Urinary bladder (tissue), 4 donors: ENCODE data around the gene CSRP3. TPM values are rescaled to one million over a fixed set of nuclear protein-coding genes. Genes with fewer than 3 reads are reported as not detected.
"Not testable (repeated sequence)": the region's sequence is repeated elsewhere in the genome, so short reads cannot be mapped to it uniquely, and the experiment has no call there.

Experiments used
- DNase-seq: peaks from one replicate; pipeline ENCODE4 v3.0.0-alpha.2; 2015; ENCODE audit errors: extremely low spot score
- H3K27ac ChIP-seq: one replicate; pipeline ENCODE4 v1.5.1; 2013; ENCODE audit warnings: low read depth, mild to moderate bottlenecking, moderate library complexity
- H3K36me3 ChIP-seq: one replicate; pipeline ENCODE4 v1.6.1; 2013; ENCODE audit warnings: mild to moderate bottlenecking, moderate library complexity; ENCODE audit not compliant: insufficient read depth
- H3K4me1 ChIP-seq: one replicate; pipeline ENCODE4 v1.6.1; 2013; ENCODE audit warnings: mild to moderate bottlenecking, moderate library complexity; ENCODE audit not compliant: insufficient read depth
- H3K4me3 ChIP-seq: one replicate; pipeline ENCODE4 v1.5.1; 2013; ENCODE audit warnings: low read depth, low read length
- WGBS: extraction: QIAGEN DNeasy Blood & Tissue Kit; methylation state at CpG from one replicate; pipeline ENCODE4 v1.1.7; 2013; 5-methylcytosine and 5-hydroxymethylcytosine counted together
- polyA plus RNA-seq: library from polyadenylated mRNA; stranded (reverse); fragments of 200-250 nt; gene quantifications from one replicate; pipeline ENCODE4 v1.2.3, GENCODE V29; 2013
- total RNA-seq: library from RNA; depleted of rRNA; stranded (reverse); fragments of >200 nt; gene quantifications from one replicate; pipeline ENCODE4 v1.2.3, GENCODE V29; 2014
- donor health status: healthy with polysubstance abuse.
- donor health status: healthy.

The CSRP3 gene
- total and polyA plus RNA-seq, 2 donors = 24.0 TPM; not detected in 1

- 92% methylated on average over 1 of the region's 1 CpG for WGBS
- no peak overlapping the region for H3K27ac ChIP-seq
- peaks cover 9% of the 10 kb centered on the region for H3K36me3 ChIP-seq
- H3K4me1 ChIP-seq = no peaks in the 10 kb centered on the region
- H3K4me3 ChIP-seq = no peak overlapping the region
- DNase-seq = no peak
These were observed 38.8 kb downstream of the CSRP3 start for GRCh38 chr11:19162951-19163505.

GRCh38 chr11:19161651-19162050 is 40.1 kb downstream of the CSRP3 start:
- 97% methylated on average over 2 of the region's 2 CpGs for WGBS
- no peaks in the 10 kb centered on the region for H3K4me1 ChIP-seq
- H3K27ac ChIP-seq = no peak overlapping the region
- no peak overlapping the region for H3K4me3 ChIP-seq
- peaks cover 9% of the 10 kb centered on the region for H3K36me3 ChIP-seq
- no peak for DNase-seq

- H3K36me3 ChIP-seq = peaks cover 9% of the 10 kb centered on the region
- H3K4me3 ChIP-seq = no peak overlapping the region
- H3K27ac ChIP-seq = no peak overlapping the region
- no peak for DNase-seq
- WGBS = 93% methylated on average over 6 of the region's 6 CpGs
- no peaks in the 10 kb centered on the region for H3K4me1 ChIP-seq
These were observed 40.9 kb downstream of the CSRP3 start for GRCh38 chr11:19160847-19161246.

- H3K4me1 ChIP-seq = no peaks in the 10 kb centered on the region
- DNase-seq = no peak
- WGBS = 55% methylated on average over 3 of the region's 3 CpGs
- H3K36me3 ChIP-seq = peaks cover 3% of the 10 kb centered on the region
- H3K27ac ChIP-seq = no peak overlapping the region
- no peak overlapping the region for H3K4me3 ChIP-seq
These were observed 44.9 kb downstream of the CSRP3 start for GRCh38 chr11:19156892-19157291.

- Histone ChIP-seq H3K36me3 (no peaks in the 10 kb centered on the region), H3K4me1 (no peaks in the 10 kb centered on the region), H3K27ac (no peak overlapping the region), H3K4me3 (no peak overlapping the region)
- WGBS = 65% methylated on average over 3 of the region's 3 CpGs
- DNase-seq = no peak
These were observed 56.5 kb downstream of the CSRP3 start for GRCh38 chr11:19145319-19145718.

- not testable (repeated sequence) for H3K36me3 ChIP-seq, H3K4me1 ChIP-seq, H3K27ac ChIP-seq, H3K4me3 ChIP-seq, DNase-seq
- 98% methylated on average over 4 of the region's 4 CpGs for WGBS
These were observed 64.9 kb downstream of the CSRP3 start for GRCh38 chr11:19136884-19137283.

GRCh38 chr11:19134004-19134403 is 67.8 kb downstream of the CSRP3 start:
- Histone ChIP-seq H3K36me3 (no peaks in the 10 kb centered on the region), H3K27ac (no peak overlapping the region), H3K4me1 (no peaks in the 10 kb centered on the region), H3K4me3 (no peak overlapping the region)
- WGBS = 97% methylated on average over 1 of the region's 1 CpG
- no peak for DNase-seq

Other genes starting within 250 kb of the CSRP3 start
- gene MRGPRX2, start 141.3 kb downstream of the CSRP3 start, total RNA-seq = not detected
- 0.29 TPM for gene MRGPRX2, start 141.3 kb downstream of the CSRP3 start, polyA plus RNA-seq
- gene ZDHHC13, start 84.8 kb downstream of the CSRP3 start, total RNA-seq = 26.5 TPM
- 10.2 TPM for gene ZDHHC13, start 84.8 kb downstream of the CSRP3 start, polyA plus RNA-seq
- 4.8 TPM for gene E2F8, start 39.0 kb upstream of the CSRP3 start, total RNA-seq
- 0.41 TPM for gene E2F8, start 39.0 kb upstream of the CSRP3 start, polyA plus RNA-seq